GM21737 (cell line): Measurements from ENCODE around the gene PIAS1.
"Not testable (repeated sequence)": the region's sequence is repeated elsewhere in the genome, so short reads cannot be mapped to it uniquely, and the experiment has no call there.

Source experiments
- ATAC-seq: cut with Tn5 transposase; IDR thresholded peaks from one replicate; pipeline ENCODE4 v1.9.1; 2021; ENCODE audit warnings: mild to moderate bottlenecking, moderate library complexity; ENCODE audit not compliant: unreplicated experiment

Gene PIAS1

GRCh38 chr15:68053701-68054627 lies at the start of gene PIAS1:
PIAS1 (plus strand) TSS chr15:68054315; CDS start chr15:68054327, 12 bp downstream.
- peak; percentile 83 for ATAC-seq

DNA sequence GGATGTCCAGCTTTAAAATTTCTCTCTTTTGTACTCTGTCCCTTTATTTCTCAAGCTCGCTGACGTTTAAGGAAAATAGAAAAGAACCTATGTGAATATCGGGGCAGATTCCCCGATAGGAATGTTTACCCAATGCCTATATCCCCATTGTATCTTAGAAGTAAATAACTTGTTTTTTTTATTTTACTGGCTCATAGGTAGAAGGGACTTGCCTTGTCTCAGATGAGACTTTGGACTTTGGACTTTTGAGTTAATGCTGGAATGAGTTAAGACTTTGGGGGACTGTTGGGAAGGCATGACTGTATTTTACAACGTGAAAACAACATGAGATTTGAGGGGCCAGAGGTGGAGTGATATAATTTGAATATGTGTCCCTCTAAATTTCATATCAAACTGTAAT lies 46.5 kb upstream of the PIAS1 start:
- not testable (repeated sequence) for ATAC-seq

DNA sequence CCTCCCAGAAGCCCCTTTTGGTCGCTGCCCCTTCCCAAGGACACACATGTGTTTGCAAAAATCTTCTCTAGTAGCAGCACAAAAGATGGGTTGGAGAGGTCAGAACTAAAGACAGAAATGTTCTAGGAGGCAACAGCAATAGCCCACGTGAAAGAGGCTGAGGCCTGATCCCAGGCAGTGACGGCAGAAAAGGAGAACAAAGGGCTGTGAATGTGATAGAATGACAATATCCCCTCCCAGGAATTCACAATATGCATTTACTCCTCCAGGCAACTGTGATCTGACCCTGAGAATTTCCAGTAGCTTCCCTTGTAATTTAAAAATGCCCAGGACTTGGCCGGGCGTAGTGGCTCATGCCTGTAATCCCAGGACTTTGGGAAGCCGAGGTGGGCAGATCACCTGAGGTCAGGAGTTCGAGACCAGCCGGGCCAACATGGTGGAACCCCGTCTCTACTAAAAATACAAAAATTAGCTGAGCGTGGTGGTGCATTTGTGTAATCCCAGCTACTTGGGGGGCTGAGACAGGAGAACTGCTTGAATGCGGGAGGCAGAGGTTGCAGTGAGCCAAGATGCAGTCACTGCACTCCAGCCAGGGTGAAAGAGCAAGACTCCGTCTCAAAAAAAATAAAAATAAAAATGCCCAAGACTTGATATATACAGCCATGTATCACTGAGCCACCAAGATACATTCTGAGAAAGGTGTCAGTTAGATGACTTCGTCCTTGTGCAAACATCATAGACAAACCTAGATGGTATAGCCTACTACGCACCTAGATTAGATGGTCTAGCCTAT lies 43.6 kb upstream of the PIAS1 start:
- ATAC-seq = no peak

DNA sequence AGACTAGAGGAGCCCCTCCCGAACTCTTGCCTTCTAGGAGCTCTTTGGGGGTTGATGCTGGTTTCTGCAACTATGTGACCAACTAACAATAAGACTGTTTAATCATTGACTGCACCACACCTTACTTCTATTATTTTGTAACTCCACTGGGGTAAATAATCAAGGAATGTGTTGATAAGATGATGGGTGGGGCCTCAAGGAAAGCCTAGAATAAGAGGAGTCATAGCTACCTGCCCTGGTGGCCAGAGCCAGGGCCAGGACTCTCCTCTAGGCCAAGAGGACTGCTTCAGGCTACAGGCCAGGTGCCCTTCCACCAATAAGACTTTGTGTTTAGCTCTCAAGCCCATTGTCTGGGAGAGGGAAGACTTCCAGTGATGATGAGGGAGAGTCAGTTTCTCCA lies 41.2 kb upstream of the PIAS1 start:
- ATAC-seq = no peak

GRCh38 chr15:68014219-68014618 lies 39.9 kb upstream of the PIAS1 start:
- ATAC-seq = no peak

DNA sequence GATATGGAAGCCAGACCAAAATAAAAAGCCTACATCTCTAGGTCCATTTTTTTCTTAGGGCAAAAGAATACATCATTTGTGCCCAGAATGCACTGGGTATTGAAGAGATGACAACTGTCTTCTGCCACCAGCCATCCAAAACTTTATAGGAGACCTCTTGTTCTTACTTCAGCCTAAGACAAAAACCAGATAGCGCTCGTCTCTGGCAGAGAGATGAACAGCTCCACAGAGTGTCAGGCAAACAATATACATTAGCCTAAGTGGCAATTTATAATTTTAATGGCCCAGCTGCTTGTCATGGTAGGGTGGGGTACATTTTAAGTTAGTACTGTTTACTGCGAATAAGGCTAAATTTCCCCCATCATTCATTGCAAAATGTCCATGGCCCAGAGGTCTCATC lies 38.9 kb upstream of the PIAS1 start:
- ATAC-seq = no peak

DNA sequence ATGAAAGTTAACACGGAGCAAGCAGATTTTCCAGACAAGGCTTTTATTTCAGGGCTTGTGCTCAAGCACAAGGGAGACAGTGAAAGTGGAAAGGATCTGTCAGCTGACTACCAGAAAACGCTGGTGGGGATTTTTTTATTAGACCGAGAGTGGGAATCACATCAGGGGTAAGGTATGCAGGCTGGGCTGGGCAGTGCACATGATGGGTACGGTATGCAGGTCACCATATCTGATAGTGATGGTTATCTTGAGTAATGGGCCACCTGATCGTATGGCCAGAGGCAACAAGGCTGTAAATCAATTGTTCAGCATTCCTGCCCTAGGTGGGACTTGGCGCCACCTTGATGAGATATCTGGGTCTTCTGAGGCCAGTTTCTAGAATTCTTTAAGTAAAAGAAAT lies 36.9 kb upstream of the PIAS1 start:
- ATAC-seq = no peak

GRCh38 chr15:68018797-68019444 lies 35.2 kb upstream of the PIAS1 start:
- ATAC-seq = no peak

- ATAC-seq = no peak
These were observed 34.1 kb upstream of the PIAS1 start for GRCh38 chr15:68019814-68020525.

DNA sequence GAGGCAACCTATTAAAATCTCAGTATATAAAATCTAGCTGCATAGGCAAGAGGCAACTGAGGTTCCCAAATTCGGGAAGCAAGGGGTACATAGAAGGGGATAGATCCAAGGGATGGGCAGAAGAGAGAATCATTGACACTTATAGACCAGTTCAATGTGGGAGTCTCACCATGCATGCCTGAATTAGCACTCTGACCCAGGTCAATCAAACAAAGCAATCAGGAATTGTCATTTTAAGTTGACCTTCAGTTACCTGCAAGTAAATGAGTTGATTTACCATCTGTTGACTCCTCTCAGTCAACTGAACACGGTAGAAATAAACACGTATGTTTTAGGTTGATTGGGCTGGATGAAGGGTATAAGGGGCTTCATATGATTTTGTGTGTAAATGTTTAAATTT lies 33.4 kb upstream of the PIAS1 start:
- ATAC-seq = no peak

- no peak for ATAC-seq
These were observed 32.1 kb upstream of the PIAS1 start for GRCh38 chr15:68022061-68022460.

GRCh38 chr15:68023307-68024101 lies 30.6 kb upstream of the PIAS1 start:
- no peak for ATAC-seq

DNA sequence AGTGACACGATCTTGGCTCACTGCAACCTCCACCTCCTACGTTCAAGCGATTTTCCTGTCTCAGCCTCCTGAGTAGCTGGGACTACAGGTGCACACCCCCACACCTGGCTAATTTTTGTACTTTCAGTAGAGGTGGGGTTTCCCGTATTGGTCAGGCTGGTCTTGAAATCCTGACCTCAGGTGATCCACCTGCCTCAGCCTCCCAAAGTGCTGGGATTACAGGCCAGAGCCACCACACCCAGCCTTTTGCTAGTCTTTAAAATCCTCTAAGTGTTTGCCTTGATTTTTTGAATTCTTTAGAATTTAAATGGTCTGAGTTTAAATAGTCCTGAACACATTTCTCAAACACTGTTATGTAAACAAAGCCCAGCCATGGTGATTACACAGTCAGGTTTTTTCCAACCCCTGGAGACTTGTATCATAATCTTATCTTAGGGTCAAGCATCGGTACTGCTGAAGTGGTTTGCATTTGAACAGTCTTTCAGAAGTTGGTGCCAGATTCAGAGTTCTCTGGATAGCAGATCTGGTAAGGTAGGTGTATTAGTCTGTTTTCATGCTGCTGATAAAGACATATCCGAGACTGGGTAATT lies 28.2 kb upstream of the PIAS1 start:
- ATAC-seq = no peak

- no peak for ATAC-seq
These were observed 26.7 kb upstream of the PIAS1 start for GRCh38 chr15:68027388-68027787.

DNA sequence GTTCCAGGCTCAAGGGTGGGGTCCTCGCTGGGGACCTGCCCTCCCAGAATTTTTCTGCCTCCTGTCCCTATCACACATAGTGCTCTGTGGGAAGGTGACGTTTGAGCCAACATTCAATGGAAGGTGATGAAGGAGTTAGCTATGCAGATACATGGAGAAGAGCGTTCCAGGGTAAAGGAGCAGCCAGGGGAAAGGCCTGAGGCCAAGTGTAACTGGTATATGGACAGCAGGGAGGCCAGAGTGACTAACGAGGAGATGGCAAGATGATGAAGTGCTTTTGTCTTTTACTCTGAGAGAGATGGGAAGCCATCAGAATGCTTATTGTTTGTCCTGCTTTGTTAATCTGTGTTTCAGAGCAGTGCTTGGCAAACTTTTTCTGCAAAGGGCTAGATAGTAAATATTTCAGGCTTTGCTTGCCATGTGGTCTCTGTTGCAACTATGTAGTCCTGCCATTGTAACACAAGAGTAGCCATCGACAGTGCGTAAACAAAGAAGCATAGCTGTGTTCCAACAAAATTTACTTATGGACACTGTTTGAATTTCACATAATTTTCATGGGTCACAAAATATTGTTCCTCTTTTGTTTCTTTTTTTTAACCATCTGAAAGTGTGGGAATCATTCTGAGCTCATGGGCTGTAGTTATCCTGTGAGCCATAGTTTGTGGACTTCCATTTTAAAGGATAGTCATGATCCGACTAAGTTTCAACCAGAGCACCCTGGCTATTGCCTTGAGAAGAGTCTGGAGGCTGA lies 25.8 kb upstream of the PIAS1 start:
- no peak for ATAC-seq

GRCh38 chr15:68028888-68029207 lies 25.3 kb upstream of the PIAS1 start:
- ATAC-seq = no peak

DNA sequence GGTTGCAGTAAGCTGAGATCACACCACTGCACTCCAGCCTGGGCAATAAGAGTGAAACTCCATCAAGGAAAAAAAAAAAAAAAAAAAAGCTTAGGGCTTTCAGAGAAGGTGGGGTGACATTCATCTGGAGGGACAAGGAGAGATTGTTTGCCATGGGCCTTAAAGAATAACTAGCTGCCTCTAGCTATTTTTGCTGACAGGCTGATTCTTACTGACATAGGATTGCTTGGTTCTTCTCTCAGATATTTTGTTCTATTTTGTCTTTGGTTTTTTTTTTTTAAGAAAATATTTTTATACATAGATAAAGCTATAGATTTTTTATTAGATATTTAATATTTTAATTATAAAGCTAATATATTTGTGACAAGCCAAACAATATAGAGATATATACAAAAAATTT lies 24.2 kb upstream of the PIAS1 start:
- no peak for ATAC-seq

DNA sequence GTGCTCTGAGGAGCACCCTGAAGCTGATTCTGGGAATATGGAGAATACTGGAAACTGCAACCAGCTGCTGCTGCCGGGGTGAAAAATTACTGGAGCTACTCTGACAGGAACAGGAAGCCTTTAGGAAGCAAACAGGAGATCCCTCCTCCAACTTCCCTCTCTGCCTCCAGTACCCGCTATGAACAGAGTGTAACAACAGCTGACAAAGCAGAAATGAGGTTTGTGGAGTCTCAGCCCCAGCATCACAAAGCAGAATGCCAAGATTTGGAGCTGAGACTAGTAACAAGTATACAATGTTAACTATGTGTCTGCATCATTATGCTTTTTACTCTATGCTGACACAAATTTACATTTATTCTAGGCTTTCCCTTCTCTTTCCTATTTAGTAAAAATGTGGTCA lies 22.7 kb upstream of the PIAS1 start:
- ATAC-seq = no peak

- no peak for ATAC-seq
These were observed 21.4 kb upstream of the PIAS1 start for GRCh38 chr15:68032672-68033071.
